ENCODE measurements around the gene SELENOV.

DNA sequence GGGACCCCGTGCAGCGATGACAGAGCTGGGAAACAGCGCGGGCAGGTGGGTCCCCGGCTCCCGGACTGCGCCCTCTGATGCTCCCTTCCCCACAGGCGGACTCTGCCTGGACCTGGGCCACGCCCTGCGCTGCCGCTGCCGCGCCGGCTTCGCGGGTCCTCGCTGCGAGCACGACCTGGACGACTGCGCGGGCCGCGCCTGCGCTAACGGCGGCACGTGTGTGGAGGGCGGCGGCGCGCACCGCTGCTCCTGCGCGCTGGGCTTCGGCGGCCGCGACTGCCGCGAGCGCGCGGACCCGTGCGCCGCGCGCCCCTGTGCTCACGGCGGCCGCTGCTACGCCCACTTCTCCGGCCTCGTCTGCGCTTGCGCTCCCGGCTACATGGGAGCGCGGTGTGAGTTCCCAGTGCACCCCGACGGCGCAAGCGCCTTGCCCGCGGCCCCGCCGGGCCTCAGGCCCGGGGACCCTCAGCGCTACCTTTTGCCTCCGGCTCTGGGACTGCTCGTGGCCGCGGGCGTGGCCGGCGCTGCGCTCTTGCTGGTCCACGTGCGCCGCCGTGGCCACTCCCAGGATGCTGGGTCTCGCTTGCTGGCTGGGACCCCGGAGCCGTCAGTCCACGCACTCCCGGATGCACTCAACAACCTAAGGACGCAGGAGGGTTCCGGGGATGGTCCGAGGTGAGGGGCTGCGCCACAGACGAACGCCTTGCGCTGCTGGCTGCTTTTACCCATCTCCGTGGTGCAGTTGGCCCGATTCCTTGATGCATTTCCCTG lies 7.8 kb upstream of the SELENOV start:
- no peak; the same call in 1 of the 2 replicates for TF ChIP-seq FOSL1 (tag; conservative IDR thresholded peaks at IDR 0.05)
- TF ChIP-seq, protein P1, sequence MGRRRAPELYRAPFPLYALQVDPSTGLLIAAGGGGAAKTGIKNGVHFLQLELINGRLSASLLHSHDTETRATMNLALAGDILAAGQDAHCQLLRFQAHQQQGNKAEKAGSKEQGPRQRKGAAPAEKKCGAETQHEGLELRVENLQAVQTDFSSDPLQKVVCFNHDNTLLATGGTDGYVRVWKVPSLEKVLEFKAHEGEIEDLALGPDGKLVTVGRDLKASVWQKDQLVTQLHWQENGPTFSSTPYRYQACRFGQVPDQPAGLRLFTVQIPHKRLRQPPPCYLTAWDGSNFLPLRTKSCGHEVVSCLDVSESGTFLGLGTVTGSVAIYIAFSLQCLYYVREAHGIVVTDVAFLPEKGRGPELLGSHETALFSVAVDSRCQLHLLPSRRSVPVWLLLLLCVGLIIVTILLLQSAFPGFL (CRISPR knock-in tag; IDR thresholded peaks at IDR 0.05) = no peak
- TF ChIP-seq POLR2A (conservative IDR thresholded peaks at IDR 0.05) = peak; percentile 61; the same call in 1 of the 2 replicates
- TF ChIP-seq, protein P2, sequence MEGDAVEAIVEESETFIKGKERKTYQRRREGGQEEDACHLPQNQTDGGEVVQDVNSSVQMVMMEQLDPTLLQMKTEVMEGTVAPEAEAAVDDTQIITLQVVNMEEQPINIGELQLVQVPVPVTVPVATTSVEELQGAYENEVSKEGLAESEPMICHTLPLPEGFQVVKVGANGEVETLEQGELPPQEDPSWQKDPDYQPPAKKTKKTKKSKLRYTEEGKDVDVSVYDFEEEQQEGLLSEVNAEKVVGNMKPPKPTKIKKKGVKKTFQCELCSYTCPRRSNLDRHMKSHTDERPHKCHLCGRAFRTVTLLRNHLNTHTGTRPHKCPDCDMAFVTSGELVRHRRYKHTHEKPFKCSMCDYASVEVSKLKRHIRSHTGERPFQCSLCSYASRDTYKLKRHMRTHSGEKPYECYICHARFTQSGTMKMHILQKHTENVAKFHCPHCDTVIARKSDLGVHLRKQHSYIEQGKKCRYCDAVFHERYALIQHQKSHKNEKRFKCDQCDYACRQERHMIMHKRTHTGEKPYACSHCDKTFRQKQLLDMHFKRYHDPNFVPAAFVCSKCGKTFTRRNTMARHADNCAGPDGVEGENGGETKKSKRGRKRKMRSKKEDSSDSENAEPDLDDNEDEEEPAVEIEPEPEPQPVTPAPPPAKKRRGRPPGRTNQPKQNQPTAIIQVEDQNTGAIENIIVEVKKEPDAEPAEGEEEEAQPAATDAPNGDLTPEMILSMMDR (IDR thresholded peaks at IDR 0.05 in 2 of 3, conservative IDR thresholded peaks at IDR 0.05 in 1 of 3; ENCODE audit: insufficient read depth in 2 of 3, low read depth in 1 of 3, low read length in 3 of 3) = 0 out of 6 replicates have a peak, but pooled peaks of 1 of the 3 experiments have one; percentile 10
- no peak for TF ChIP-seq TAF15 (IDR thresholded peaks at IDR 0.05; ENCODE audit: low read depth, low read length)
- no peak for TF ChIP-seq KLF6 (CRISPR knock-in tag; IDR thresholded peaks at IDR 0.05; ENCODE audit: borderline replicate concordance)

Data from K562 (cell line).